ENCODE results near the gene PRLR.

- TF ChIP-seq, protein P1, sequence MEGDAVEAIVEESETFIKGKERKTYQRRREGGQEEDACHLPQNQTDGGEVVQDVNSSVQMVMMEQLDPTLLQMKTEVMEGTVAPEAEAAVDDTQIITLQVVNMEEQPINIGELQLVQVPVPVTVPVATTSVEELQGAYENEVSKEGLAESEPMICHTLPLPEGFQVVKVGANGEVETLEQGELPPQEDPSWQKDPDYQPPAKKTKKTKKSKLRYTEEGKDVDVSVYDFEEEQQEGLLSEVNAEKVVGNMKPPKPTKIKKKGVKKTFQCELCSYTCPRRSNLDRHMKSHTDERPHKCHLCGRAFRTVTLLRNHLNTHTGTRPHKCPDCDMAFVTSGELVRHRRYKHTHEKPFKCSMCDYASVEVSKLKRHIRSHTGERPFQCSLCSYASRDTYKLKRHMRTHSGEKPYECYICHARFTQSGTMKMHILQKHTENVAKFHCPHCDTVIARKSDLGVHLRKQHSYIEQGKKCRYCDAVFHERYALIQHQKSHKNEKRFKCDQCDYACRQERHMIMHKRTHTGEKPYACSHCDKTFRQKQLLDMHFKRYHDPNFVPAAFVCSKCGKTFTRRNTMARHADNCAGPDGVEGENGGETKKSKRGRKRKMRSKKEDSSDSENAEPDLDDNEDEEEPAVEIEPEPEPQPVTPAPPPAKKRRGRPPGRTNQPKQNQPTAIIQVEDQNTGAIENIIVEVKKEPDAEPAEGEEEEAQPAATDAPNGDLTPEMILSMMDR (IDR thresholded peaks at IDR 0.05), result no peak
- TF ChIP-seq ZFX (IDR thresholded peaks at IDR 0.05; ENCODE audit: borderline replicate concordance), result no peak
Measured at GRCh38 chr5:35098214-35098613, 132.1 kb downstream of the PRLR start.

Measured in 22Rv1 (cell line).